K562 (cell line): Measurements from ENCODE around the gene TAPBPL. TPM values are rescaled to one million over a fixed set of nuclear protein-coding genes. Genes with fewer than 3 reads are reported as not detected.

ENCODE experiments used
- BRCA1 ChIP-seq, 2 experiments: fragments of 450-650 bp in 1 of 2; sonication (generic) in 1 of 2; formaldehyde crosslinking in 1 of 2; IDR thresholded peaks; 2 replicates each; pipeline versions ENCODE4 v1.5.0 to v1.6.1; 2017 to 2020; ENCODE audit warnings: mild to moderate bottlenecking in 1 of 2, missing genetic modification reagents in 1 of 2
- CBX3 ChIP-seq, 2 experiments: IDR thresholded peaks; 1 replicate in 1 of 2; 2 replicates in 1 of 2; pipeline ENCODE4 v1.6.1; 2012; ENCODE audit warnings: inconsistent platforms in 2 of 2, low read length in 2 of 2, borderline replicate concordance in 1 of 2, control low read depth in 1 of 2
- CCNT2 ChIP-seq: IDR thresholded peaks from 2 replicates; pipeline ENCODE4 v1.6.1; 2011; ENCODE audit warnings: borderline replicate concordance, low read depth, mild to moderate bottlenecking, moderate library complexity, mixed read lengths, low read length; ENCODE audit not compliant: insufficient read length; ENCODE audit errors: extremely low read depth
- CREB5 ChIP-seq: fragments of 250-450 bp; sonication (Bioruptor Pico); IDR thresholded peaks from 2 replicates; pipeline ENCODE4 v1.5.0; 2020; ENCODE audit warnings: mild to moderate bottlenecking
- ELF4 ChIP-seq: fragments of 450-650 bp; formaldehyde crosslinking; IDR thresholded peaks from 2 replicates; pipeline ENCODE4 v1.4.0; 2022; ENCODE audit warnings: missing genetic modification characterization
- GABPB2 ChIP-seq: fragments of 250-450 bp; sonication (Bioruptor Pico); conservative IDR thresholded peaks from 2 replicates; pipeline ENCODE4 v1.5.1; 2021; ENCODE audit warnings: mild to moderate bottlenecking
- GATAD2B ChIP-seq: fragments of 450-650 bp; IDR thresholded peaks from 2 replicates; pipeline ENCODE4 v1.6.1; 2017; ENCODE audit warnings: mild to moderate bottlenecking, borderline replicate concordance
- HDGF ChIP-seq: fragments of 450-650 bp; IDR thresholded peaks from 2 replicates; pipeline ENCODE4 v1.6.1; 2016
- MAFK ChIP-seq: IDR thresholded peaks from 2 replicates; pipeline ENCODE4 v1.6.1; 2011; ENCODE audit warnings: low read length, improper control_type of control experiment
- MNT ChIP-seq, 2 experiments: fragments of 450-650 bp; conservative IDR thresholded peaks; 2 replicates each; pipeline ENCODE4 v1.6.1; 2017; ENCODE audit warnings: mild to moderate bottlenecking in 2 of 2, moderate library complexity in 2 of 2
- PCBP2 ChIP-seq: fragments of 200-400 bp; formaldehyde crosslinking; IDR thresholded peaks from 2 replicates; pipeline ENCODE4 v1.6.1; 2018; ENCODE audit warnings: low read length, low read depth, mild to moderate bottlenecking, moderate library complexity; ENCODE audit not compliant: poor library complexity, severe bottlenecking
- SETDB1 ChIP-seq: IDR thresholded peaks from one replicate; pipeline ENCODE4 v1.6.1; 2012; ENCODE audit warnings: low read length, control low read depth, inconsistent platforms
- TARDBP ChIP-seq: fragments of 450-650 bp; IDR thresholded peaks from 2 replicates; pipeline ENCODE4 v1.6.1; 2016
- TBL1XR1 ChIP-seq, 2 experiments: IDR thresholded peaks; 2 replicates each; pipeline ENCODE4 v1.6.1; 2012; ENCODE audit warnings: improper control_type of control experiment in 2 of 2, low read length in 2 of 2, mild to moderate bottlenecking in 1 of 2
- TCF15 ChIP-seq: fragments of 250-450 bp; sonication (Bioruptor Pico); IDR thresholded peaks from 2 replicates; pipeline ENCODE4 v1.8.0; 2022; ENCODE audit warnings: moderate library complexity, mild to moderate bottlenecking, inconsistent platforms
- TRIM24 ChIP-seq, 2 experiments: fragments of 450-650 bp; IDR thresholded peaks; 2 replicates each; pipeline ENCODE4 v1.6.1; 2016
- U2AF1 ChIP-seq: fragments of 200-400 bp; formaldehyde crosslinking; optimal IDR thresholded peaks from 2 replicates; pipeline ENCODE3; 2017; ENCODE audit warnings: mild to moderate bottlenecking, low read depth, low read length, moderate library complexity
- ZFP91 ChIP-seq: sonication (generic); formaldehyde crosslinking; IDR thresholded peaks from 2 replicates; pipeline ENCODE4 v1.8.0; 2022; ENCODE audit warnings: mild to moderate bottlenecking, missing genetic modification reagents
- ZFPM2 ChIP-seq: fragments of 250-450 bp; sonication (Bioruptor Pico); IDR thresholded peaks from 2 replicates; pipeline ENCODE4 v1.5.1; 2022; ENCODE audit warnings: mild to moderate bottlenecking
- ZNF146 ChIP-seq: IDR thresholded peaks from one replicate; pipeline ENCODE4 v1.6.1; 2018; ENCODE audit warnings: missing compliant biosample characterization; ENCODE audit not compliant: unreplicated experiment
- polyA plus RNA-seq, 8 experiments: library from polyadenylated mRNA; depleted of rRNA in 4 of 8; stranded (reverse) in 5 of 8; unstranded in 3 of 8; fragments of >200 nt; fragmentation: Nextera tagmentation in 2 of 8; fragmentation: Illumina TruSeq in 1 of 8; extraction: Ambion mirVana in 2 of 8; extraction: Trizol in 1 of 8; gene quantifications; 2 replicates each; pipeline versions ENCODE4 v1.2.1 to v1.2.3, GENCODE V29; 2011 to 2014; ENCODE audit warnings: inconsistent platforms in 1 of 8, missing spikeins in 1 of 8
- total RNA-seq, 7 experiments: library from RNA; depleted of rRNA in 6 of 7; stranded (reverse); fragments of >200 nt in 6 of 7; fragmentation: Illumina TruSeq in 2 of 7; extraction: Trizol in 2 of 7; gene quantifications; 2 replicates each; pipeline versions ENCODE4 v1.2.1 to v1.2.3, GENCODE V29; 2011 to 2021; ENCODE audit warnings: low replicate concordance in 1 of 7

Gene TAPBPL
- total and polyA plus RNA-seq, 9 of the 15 experiments (the other 6 are each of a cell fraction or from before 2014, with no cell fraction given) = 0.29 to 1.6 (median 0.45) TPM

- TF ChIP-seq TCF15 (CRISPR knock-in tag) (no peak), PCBP2 (no peak), GATAD2B (no peak), TBL1XR1 (IDR thresholded peaks at IDR 0.05; ENCODE audit: low read length in 2 of 2) (no peak), CCNT2 (peak; percentile 36), SETDB1 (no peak), U2AF1 (no peak), TARDBP (no peak), CBX3 (IDR thresholded peaks at IDR 0.05; ENCODE audit: borderline replicate concordance in 1 of 2, low read length in 2 of 2) (no peak), BRCA1 (IDR thresholded peaks at IDR 0.05) (no peak), BRCA1 (CRISPR knock-in tag; IDR thresholded peaks at IDR 0.05) (no peak), HDGF (no peak), GABPB2 (CRISPR knock-in tag) (no peak), MNT (conservative IDR thresholded peaks at IDR 0.05) (peak in 1 of 2 experiments; percentile 45; a peak in 2 of 4 replicates), MAFK (no peak), TRIM24 (IDR thresholded peaks at IDR 0.05) (no peak), ZFP91 (CRISPR knock-in tag) (no peak), ZNF146 (CRISPR knock-in tag) (no peak), ZFPM2 (CRISPR knock-in tag) (no peak), CREB5 (no peak), ELF4 (CRISPR knock-in tag) (no peak)
These were observed 18.7 kb downstream of the TAPBPL start, which contains the start of gene VAMP1 (continued) for GRCh38 chr12:6470375-6471163.
